ENCODE results near the gene ROR1. TPM values are rescaled to one million over a fixed set of nuclear protein-coding genes. Genes with fewer than 3 reads are reported as not detected.

Gene ROR1
- total RNA-seq, 4 donors from 2014 or later = 8.8 to 30.4 (median 14.1) TPM

DNA sequence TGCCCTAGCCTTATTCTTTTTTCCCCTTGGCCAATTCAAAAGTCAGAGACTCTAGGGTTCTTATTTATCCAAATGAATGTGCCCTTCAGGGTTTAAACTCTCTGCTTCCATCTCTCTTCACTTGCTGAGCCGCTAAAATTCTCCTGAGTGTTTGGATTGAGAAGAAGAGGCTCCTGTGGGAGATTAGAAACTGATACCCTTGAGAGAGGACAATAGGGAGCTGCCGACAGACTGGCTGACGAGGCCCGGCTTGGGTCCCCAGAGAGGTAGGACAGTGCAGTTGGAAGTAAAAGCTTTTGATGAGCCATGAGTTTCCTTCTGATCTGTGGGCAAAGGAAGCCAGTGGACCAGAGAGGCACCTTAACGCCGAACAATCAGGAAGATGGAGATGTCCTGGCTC is 388.3 kb downstream of the ROR1 start:
- TF ChIP-seq, protein P1, sequence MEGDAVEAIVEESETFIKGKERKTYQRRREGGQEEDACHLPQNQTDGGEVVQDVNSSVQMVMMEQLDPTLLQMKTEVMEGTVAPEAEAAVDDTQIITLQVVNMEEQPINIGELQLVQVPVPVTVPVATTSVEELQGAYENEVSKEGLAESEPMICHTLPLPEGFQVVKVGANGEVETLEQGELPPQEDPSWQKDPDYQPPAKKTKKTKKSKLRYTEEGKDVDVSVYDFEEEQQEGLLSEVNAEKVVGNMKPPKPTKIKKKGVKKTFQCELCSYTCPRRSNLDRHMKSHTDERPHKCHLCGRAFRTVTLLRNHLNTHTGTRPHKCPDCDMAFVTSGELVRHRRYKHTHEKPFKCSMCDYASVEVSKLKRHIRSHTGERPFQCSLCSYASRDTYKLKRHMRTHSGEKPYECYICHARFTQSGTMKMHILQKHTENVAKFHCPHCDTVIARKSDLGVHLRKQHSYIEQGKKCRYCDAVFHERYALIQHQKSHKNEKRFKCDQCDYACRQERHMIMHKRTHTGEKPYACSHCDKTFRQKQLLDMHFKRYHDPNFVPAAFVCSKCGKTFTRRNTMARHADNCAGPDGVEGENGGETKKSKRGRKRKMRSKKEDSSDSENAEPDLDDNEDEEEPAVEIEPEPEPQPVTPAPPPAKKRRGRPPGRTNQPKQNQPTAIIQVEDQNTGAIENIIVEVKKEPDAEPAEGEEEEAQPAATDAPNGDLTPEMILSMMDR (IDR thresholded peaks at IDR 0.05) = no peak
- DNase-seq (ENCODE audit: low spot score) (no peak), ATAC-seq (ENCODE audit: low FRiP score) (no peak)

DNA sequence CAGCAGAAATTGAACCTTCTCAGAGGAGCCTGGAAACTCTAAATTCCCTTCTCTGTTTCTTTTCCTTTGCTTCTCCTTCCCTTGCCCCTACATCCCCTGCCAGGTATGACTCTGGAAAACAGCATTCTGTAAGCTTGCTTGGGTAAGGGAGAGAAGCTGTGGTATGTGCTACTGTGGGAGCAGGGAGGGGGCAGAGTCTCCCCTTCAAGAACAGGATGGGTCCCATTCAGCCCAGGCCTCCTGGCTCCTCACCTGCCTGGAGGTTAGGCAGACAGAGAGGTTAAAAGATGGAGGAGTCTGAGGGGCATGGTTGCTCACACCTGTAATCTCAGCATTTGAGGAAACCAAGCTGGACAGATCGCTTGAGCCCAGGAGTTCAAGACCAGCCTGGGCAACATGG is 389.0 kb downstream of the ROR1 start:
- ATAC-seq (ENCODE audit: low FRiP score) = no peak
- DNase-seq (ENCODE audit: low spot score) = no peak
- TF ChIP-seq, protein P1 (IDR thresholded peaks at IDR 0.05) = no peak

DNA sequence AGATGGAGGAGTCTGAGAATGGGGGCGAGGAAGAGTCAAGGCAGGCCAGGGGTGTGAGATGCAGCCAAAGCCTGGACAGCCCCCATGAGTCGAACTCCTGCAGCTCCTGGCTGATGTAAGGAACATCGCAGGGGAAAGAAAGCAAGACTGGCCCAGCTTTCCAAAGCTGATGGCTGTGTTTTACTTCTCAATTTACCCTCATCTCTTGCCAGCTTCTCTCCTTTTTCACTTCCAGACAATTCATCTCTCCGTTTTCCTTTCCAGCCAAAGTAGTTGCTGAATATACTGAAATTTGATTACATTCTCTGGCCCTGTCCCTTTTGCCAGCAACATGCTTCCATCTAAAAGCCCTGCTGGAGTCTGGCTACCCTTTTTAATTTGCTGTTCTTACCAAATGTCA is 389.6 kb downstream of the ROR1 start:
- no peak for DNase-seq (ENCODE audit: low spot score)
- ATAC-seq (ENCODE audit: low FRiP score) = no peak
- TF ChIP-seq, protein P1 (IDR thresholded peaks at IDR 0.05) = no peak

DNA sequence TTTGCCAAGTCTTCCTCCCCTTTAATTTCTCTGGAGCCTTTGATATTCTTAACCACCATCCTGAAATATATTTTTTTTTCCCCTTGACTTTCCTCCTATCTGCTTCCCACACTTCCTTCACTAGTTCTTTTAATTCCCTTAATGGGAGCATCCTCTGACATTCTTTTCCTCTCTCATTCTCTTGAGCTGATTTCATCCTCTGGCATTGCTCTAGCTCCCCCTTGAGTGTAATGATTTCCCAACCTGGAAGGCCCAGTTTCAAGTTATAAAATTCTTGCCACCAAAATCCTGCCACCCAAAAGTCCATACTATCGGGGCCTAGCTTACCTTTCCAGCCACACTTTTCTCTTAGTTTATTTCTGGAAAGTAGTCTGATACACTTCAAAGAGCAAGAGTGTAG is 390.2 kb downstream of the ROR1 start:
- ATAC-seq (ENCODE audit: low FRiP score) = peak; percentile 44
- TF ChIP-seq, protein P1 (IDR thresholded peaks at IDR 0.05) = no peak
- DNase-seq (ENCODE audit: low spot score) = no peak

DNA sequence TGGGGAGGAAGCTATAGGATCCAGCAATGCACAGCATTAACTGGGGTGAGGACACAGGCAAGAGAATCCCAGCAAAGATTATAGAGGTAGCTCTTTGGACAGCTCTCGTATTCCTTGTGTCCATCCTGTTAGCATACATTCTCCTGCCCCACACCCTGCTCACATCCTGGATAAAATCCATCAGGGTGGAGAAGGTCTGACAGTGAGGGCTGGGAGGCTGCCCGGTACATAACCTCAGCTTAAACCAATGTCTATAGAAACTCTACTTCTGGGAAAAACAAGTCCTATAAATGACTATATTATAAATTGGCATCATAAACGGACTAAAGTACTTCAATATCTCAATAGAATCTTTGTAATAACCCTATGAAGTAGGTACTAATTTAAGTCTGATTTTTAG is 392.8 kb downstream of the ROR1 start:
- no peak for DNase-seq (ENCODE audit: low spot score)
- ATAC-seq (ENCODE audit: low FRiP score) = no peak
- TF ChIP-seq, protein P1 (IDR thresholded peaks at IDR 0.05) = no peak

DNA sequence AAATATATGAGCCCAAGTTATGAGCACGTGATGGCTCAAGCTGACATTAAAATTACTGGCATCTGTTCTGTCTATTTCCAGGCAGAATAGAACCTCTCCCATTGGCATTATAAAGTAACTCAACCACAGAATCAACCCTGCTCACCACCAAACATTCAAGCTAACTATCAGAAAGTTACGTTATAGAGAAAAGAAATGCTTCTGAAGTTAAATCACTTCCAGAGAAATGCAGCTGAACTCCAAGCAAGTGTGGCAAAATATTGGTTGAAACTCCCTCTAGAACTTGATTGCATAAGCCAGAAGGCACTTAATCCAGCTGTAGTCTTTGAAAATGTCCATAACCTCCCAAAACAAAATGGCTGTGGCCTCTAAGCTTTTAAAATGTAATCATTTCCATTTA is 393.4 kb downstream of the ROR1 start:
- DNase-seq (ENCODE audit: low spot score) (no peak), ATAC-seq (ENCODE audit: low FRiP score) (no peak)
- TF ChIP-seq, protein P1 (IDR thresholded peaks at IDR 0.05) = no peak

DNA sequence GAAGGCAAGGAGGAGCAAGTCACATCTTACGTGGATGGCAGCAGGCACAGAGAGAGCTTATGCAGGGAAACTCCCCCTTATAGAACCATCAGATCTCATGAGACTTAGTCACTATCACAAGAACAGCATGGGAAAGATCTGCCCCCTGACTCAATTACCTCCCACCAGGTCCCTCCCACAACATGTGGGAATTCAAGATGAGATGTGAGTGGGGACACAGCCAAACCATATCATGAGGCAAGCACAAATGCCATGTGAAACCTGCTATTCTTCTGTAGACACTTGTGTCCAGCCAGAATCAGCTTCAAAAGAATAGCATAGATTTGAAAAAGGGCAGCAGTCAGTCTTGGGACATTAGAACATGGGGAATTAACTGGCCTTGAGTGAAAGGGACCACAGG is 397.4 kb downstream of the ROR1 start:
- TF ChIP-seq, protein P1 (IDR thresholded peaks at IDR 0.05) = no peak
- ATAC-seq (ENCODE audit: low FRiP score) (no peak), DNase-seq (ENCODE audit: low spot score) (no peak)

All from omental fat pad (tissue), 4 donors.